GM12892 (cell line): Measurements from ENCODE around the gene IL21R.

Source experiments
- POLR2A ChIP-seq: IDR thresholded peaks from 2 replicates; pipeline ENCODE4 v1.6.1; 2011; ENCODE audit warnings: low read depth, low read length, control low read depth
- POLR2AphosphoS5 ChIP-seq: IDR thresholded peaks from 2 replicates; pipeline ENCODE4 v1.6.1; 2011; ENCODE audit warnings: low read depth, low read length, control low read depth
- TAF1 ChIP-seq: IDR thresholded peaks from 2 replicates; pipeline ENCODE4 v1.6.1; 2011; ENCODE audit warnings: low read depth, mild to moderate bottlenecking, control low read depth, low read length, borderline replicate concordance

GRCh38 chr16:27368358-27368722, 33.6 kb upstream of the IL21R start:
- TF ChIP-seq POLR2A (no peak), POLR2AphosphoS5 (no peak), TAF1 (no peak)
